H1 (cell line): ENCODE results near the gene TRIM71. TPM values are rescaled to one million over a fixed set of nuclear protein-coding genes. Genes with fewer than 3 reads are reported as not detected.

Experiments
- ASH2L ChIP-seq: fragments of 200-600, 300-600 bp; sonication (generic); IDR thresholded peaks from one replicate; pipeline ENCODE4 v1.7.1; 2017; ENCODE audit warnings: low read length
- RBBP5 ChIP-seq: IDR thresholded peaks from 2 replicates; pipeline ENCODE4 v1.7.1; 2012; ENCODE audit warnings: low read depth, mild to moderate bottlenecking, inconsistent platforms, low read length, moderate library complexity, borderline replicate concordance
- SAP30 ChIP-seq: fragments of 300-600 bp; sonication (generic); IDR thresholded peaks from 2 replicates; pipeline ENCODE4 v1.7.1; 2012; ENCODE audit warnings: low read length, moderate library complexity, mild to moderate bottlenecking, inconsistent platforms; ENCODE audit not compliant: insufficient read depth, insufficient replicate concordance
- SIX5 ChIP-seq: IDR thresholded peaks from 2 replicates; pipeline ENCODE4 v1.6.1; 2011; ENCODE audit warnings: mild to moderate bottlenecking, low read depth, low read length
- SRF ChIP-seq: IDR thresholded peaks from 2 replicates; pipeline ENCODE4 v1.6.1; 2011; ENCODE audit warnings: mild to moderate bottlenecking, low read depth, low read length, moderate library complexity
- polyA plus RNA-seq, 7 experiments: library from polyadenylated mRNA; depleted of rRNA in 3 of 7; stranded (reverse) in 5 of 7; unstranded in 2 of 7; fragments of >200 nt in 5 of 7; fragments of 200-250 nt in 2 of 7; gene quantifications; 1 replicate in 5 of 7; 2 replicates in 1 of 7; 4 replicates in 1 of 7; pipeline versions ENCODE4 v1.2.1 to v1.2.3, GENCODE V29; 2011 to 2013; ENCODE audit warnings: missing spikeins in 2 of 7, mixed read lengths in 2 of 7
- total RNA-seq: library from RNA; stranded (reverse); fragmentation: NEBNext Ultra II Directional; extraction: Animal tissue kit (Norgen Biotek cat#: 25700); gene quantifications from 2 replicates; pipeline ENCODE4 v1.2.1, GENCODE V29; 2021

TRIM71 gene
- total and polyA plus RNA-seq, 2 of the 8 experiments (the other 6 are each of a cell fraction or from before 2014, with no cell fraction given), result 53.7 to 293 TPM

- TF ChIP-seq ASH2L, result no peak
- TF ChIP-seq SRF, result no peak
- TF ChIP-seq SAP30, result no peak
- TF ChIP-seq RBBP5, result no peak
- no peak for TF ChIP-seq SIX5
These were observed 43.9 kb downstream of the TRIM71 start (continued) for GRCh38 chr3:32861681-32862080.
